HFFc6 (cell line): ENCODE results near the gene ZNF638. TPM values are rescaled to one million over a fixed set of nuclear protein-coding genes. Genes with fewer than 3 reads are reported as not detected.
"Not testable (repeated sequence)": the region's sequence is repeated elsewhere in the genome, so short reads cannot be mapped to it uniquely, and the experiment has no call there.

Experiments
- DNase-seq: peaks from one replicate; pipeline ENCODE4 v3.0.0-alpha.2; 2018
- H3K27ac Mint-ChIP-seq: 2 replicates; pipeline ENCODE4 v1.8.0; 2020; ENCODE audit warnings: mild to moderate bottlenecking, mixed read lengths
- H3K27me3 Mint-ChIP-seq: 2 replicates; pipeline ENCODE4 v1.8.0; 2021; ENCODE audit warnings: mild to moderate bottlenecking, moderate library complexity, mixed read lengths; ENCODE audit not compliant: insufficient read depth
- H3K36me3 Mint-ChIP-seq: 2 replicates; pipeline ENCODE4 v1.8.0; 2021; ENCODE audit warnings: low read depth, mixed read lengths
- H3K4me1 Mint-ChIP-seq: 2 replicates; pipeline ENCODE4 v1.8.0; 2020; ENCODE audit warnings: low read depth, mixed read lengths
- H3K4me3 Mint-ChIP-seq: 2 replicates; pipeline ENCODE4 v1.8.0; 2020; ENCODE audit warnings: mild to moderate bottlenecking, moderate library complexity, mixed read lengths
- H3K9me3 Mint-ChIP-seq: 2 replicates; pipeline ENCODE4 v1.8.0; 2020; ENCODE audit warnings: mild to moderate bottlenecking, mixed read lengths
- total RNA-seq, 6 experiments: library from RNA; stranded (reverse); fragmentation: NEBNext Ultra II Directional; extraction: Animal tissue kit (Norgen Biotek cat#: 25700); gene quantifications; 2 replicates in 1 of 6; 3 replicates in 5 of 6; pipeline ENCODE4 v1.2.3, GENCODE V29; 2021
- TF ChIP-seq, protein P1 (sequence below): fragments of 200-600 bp; sonication (generic); IDR thresholded peaks from 2 replicates; pipeline ENCODE4 v1.5.0; 2021; ENCODE audit warnings: antibody characterized with exemption, mild to moderate bottlenecking

Gene ZNF638
- total RNA-seq, 6 experiments from 2014 or later: 58.5 to 66.6 (median 60.6) TPM

GRCh38 chr2:71426721-71427120 lies 95.1 kb downstream of the ZNF638 start:
- TF ChIP-seq, protein P1, sequence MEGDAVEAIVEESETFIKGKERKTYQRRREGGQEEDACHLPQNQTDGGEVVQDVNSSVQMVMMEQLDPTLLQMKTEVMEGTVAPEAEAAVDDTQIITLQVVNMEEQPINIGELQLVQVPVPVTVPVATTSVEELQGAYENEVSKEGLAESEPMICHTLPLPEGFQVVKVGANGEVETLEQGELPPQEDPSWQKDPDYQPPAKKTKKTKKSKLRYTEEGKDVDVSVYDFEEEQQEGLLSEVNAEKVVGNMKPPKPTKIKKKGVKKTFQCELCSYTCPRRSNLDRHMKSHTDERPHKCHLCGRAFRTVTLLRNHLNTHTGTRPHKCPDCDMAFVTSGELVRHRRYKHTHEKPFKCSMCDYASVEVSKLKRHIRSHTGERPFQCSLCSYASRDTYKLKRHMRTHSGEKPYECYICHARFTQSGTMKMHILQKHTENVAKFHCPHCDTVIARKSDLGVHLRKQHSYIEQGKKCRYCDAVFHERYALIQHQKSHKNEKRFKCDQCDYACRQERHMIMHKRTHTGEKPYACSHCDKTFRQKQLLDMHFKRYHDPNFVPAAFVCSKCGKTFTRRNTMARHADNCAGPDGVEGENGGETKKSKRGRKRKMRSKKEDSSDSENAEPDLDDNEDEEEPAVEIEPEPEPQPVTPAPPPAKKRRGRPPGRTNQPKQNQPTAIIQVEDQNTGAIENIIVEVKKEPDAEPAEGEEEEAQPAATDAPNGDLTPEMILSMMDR: no peak
- H3K4me1 Mint-ChIP-seq: peaks cover 8% of the 10 kb centered on the region; the same call in 1 of the 2 replicates
- no peak overlapping the region for H3K27ac Mint-ChIP-seq
- no peak for DNase-seq
- H3K27me3 Mint-ChIP-seq: no peaks in the 10 kb centered on the region
- H3K9me3 Mint-ChIP-seq: no peaks in the 10 kb centered on the region
- peaks cover 35% of the 10 kb centered on the region for H3K36me3 Mint-ChIP-seq
- no peak overlapping the region for H3K4me3 Mint-ChIP-seq

GRCh38 chr2:71428472-71429383 lies 97.1 kb downstream of the ZNF638 start:
- no peak overlapping the region for H3K4me3 Mint-ChIP-seq
- H3K4me1 Mint-ChIP-seq: no peaks in the 10 kb centered on the region
- peaks cover 33% of the 10 kb centered on the region for H3K36me3 Mint-ChIP-seq
- H3K27ac Mint-ChIP-seq: no peak overlapping the region; the same call in 1 of the 2 replicates
- TF ChIP-seq, protein P1: no peak
- DNase-seq: no peak
- no peaks in the 10 kb centered on the region for H3K9me3 Mint-ChIP-seq
- H3K27me3 Mint-ChIP-seq: no peaks in the 10 kb centered on the region; the same call in 1 of the 2 replicates

GRCh38 chr2:71445142-71445541 lies 113.6 kb downstream of the ZNF638 start:
- not testable (repeated sequence) for H3K4me1 Mint-ChIP-seq, DNase-seq, H3K9me3 Mint-ChIP-seq, H3K4me3 Mint-ChIP-seq, H3K27ac Mint-ChIP-seq, H3K27me3 Mint-ChIP-seq
- H3K36me3 Mint-ChIP-seq: peaks cover 13% of the 10 kb centered on the region

DNA sequence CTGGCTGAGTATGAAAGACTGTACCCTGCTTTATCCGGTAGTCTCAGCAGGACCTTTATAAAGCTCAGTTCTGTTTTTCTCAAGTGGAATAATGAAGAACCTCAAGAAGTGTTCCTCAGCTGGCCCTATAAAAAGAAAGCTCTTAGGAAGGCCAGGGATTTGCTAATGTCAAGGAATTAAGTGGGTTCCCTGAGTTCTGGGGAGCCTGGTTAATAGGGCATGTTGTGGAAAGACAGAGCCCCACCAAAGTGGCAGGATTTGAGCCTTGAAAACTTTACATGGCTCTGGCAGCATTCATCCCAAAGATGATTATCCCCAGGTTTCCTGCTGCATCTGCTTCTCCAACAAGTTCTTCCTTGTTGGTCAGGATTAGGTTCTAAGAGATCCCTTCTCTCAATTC lies 114.9 kb downstream of the ZNF638 start:
- Mint-ChIP-seq H3K4me3 (no peak overlapping the region), H3K9me3 (no peaks in the 10 kb centered on the region), H3K27ac (no peak overlapping the region), H3K27me3 (peaks cover 14% of the 10 kb centered on the region), H3K4me1 (no peaks in the 10 kb centered on the region), H3K36me3 (peaks cover 6% of the 10 kb centered on the region)
- TF ChIP-seq, protein P1: no peak
- no peak for DNase-seq

GRCh38 chr2:71449343-71449742 lies 117.8 kb downstream of the ZNF638 start:
- TF ChIP-seq, protein P1: no peak
- Mint-ChIP-seq H3K9me3 (no peaks in the 10 kb centered on the region), H3K36me3 (no peaks in the 10 kb centered on the region), H3K4me3 (no peak overlapping the region), H3K27ac (no peak overlapping the region), H3K4me1 (peaks cover 12% of the 10 kb centered on the region), H3K27me3 (peaks cover 26% of the 10 kb centered on the region)
- no peak for DNase-seq

DNA sequence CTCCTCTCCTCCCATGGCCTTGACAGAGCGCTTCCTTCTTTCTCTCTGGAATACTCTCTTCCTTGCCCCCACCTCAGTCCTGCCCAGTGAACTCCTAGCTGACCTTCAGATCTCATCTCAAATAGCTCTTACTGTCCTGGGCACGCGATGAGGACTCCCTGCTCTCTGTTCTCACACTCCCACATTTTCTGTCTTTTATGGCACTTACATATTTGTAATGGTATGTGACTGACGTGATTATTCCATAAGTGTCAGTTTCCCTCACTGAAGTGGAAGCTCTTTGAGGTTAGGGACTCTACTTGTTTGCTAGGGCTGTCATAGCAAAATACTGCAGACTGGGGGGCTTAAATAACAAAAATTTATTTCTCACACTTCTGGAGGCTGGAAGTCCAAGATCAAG lies 120.1 kb downstream of the ZNF638 start:
- no peak overlapping the region for H3K27ac Mint-ChIP-seq
- H3K4me3 Mint-ChIP-seq: no peak overlapping the region
- no peaks in the 10 kb centered on the region for H3K9me3 Mint-ChIP-seq
- peaks cover 26% of the 10 kb centered on the region for H3K4me1 Mint-ChIP-seq
- DNase-seq: no peak
- no peaks in the 10 kb centered on the region for H3K36me3 Mint-ChIP-seq
- TF ChIP-seq, protein P1: no peak
- peaks cover 27% of the 10 kb centered on the region for H3K27me3 Mint-ChIP-seq
